ENCODE results near the gene LRCH1.

Gene LRCH1

GRCh38 chr13:46698910-46699460 is 146.0 kb downstream of the LRCH1 start:
- Mint-ChIP-seq H3K4me1 (ENCODE audit: low read depth) (no peaks in the 10 kb centered on the region), H3K4me3 (no peak overlapping the region), H3K27me3 (no peaks in the 10 kb centered on the region), H3K9me3 (no peaks in the 10 kb centered on the region), H3K27ac (no peak overlapping the region), H3K36me3 (ENCODE audit: low read depth) (peaks cover 75% of the 10 kb centered on the region)

- H3K4me1 Mint-ChIP-seq (ENCODE audit: low read depth) = no peaks in the 10 kb centered on the region
- H3K4me3 Mint-ChIP-seq = no peak overlapping the region
- no peaks in the 10 kb centered on the region for H3K9me3 Mint-ChIP-seq
- no peak overlapping the region for H3K27ac Mint-ChIP-seq
- H3K27me3 Mint-ChIP-seq = no peaks in the 10 kb centered on the region
- H3K36me3 Mint-ChIP-seq (ENCODE audit: low read depth) = peaks cover 51% of the 10 kb centered on the region
These were observed 159.6 kb downstream of the LRCH1 start for GRCh38 chr13:46712524-46712923.

GRCh38 chr13:46715363-46715762 is 162.4 kb downstream of the LRCH1 start:
- H3K9me3 Mint-ChIP-seq = no peaks in the 10 kb centered on the region
- no peaks in the 10 kb centered on the region for H3K27me3 Mint-ChIP-seq
- H3K36me3 Mint-ChIP-seq (ENCODE audit: low read depth) = peaks cover 42% of the 10 kb centered on the region
- H3K4me3 Mint-ChIP-seq = no peak overlapping the region
- no peak overlapping the region for H3K27ac Mint-ChIP-seq
- H3K4me1 Mint-ChIP-seq (ENCODE audit: low read depth) = no peaks in the 10 kb centered on the region

GRCh38 chr13:46716821-46717220 is 163.9 kb downstream of the LRCH1 start:
- H3K4me1 Mint-ChIP-seq (ENCODE audit: low read depth) = no peaks in the 10 kb centered on the region
- no peak overlapping the region for H3K4me3 Mint-ChIP-seq
- no peak overlapping the region for H3K27ac Mint-ChIP-seq

GRCh38 chr13:46717275-46717674 is 164.3 kb downstream of the LRCH1 start:
- peaks cover 32% of the 10 kb centered on the region for H3K36me3 Mint-ChIP-seq (ENCODE audit: low read depth)
- no peaks in the 10 kb centered on the region for H3K4me1 Mint-ChIP-seq (ENCODE audit: low read depth)
- H3K27me3 Mint-ChIP-seq = no peaks in the 10 kb centered on the region
- no peaks in the 10 kb centered on the region for H3K9me3 Mint-ChIP-seq
- H3K4me3 Mint-ChIP-seq = no peak overlapping the region
- H3K27ac Mint-ChIP-seq = no peak overlapping the region

More at GRCh38 chr13:46716821-46717220, 163.9 kb downstream of the LRCH1 start:
- Mint-ChIP-seq H3K9me3 (no peaks in the 10 kb centered on the region), H3K27me3 (no peaks in the 10 kb centered on the region), H3K36me3 (ENCODE audit: low read depth) (peaks cover 33% of the 10 kb centered on the region)

GRCh38 chr13:46717856-46718255 is 164.9 kb downstream of the LRCH1 start:
- H3K36me3 Mint-ChIP-seq (ENCODE audit: low read depth) = peaks cover 31% of the 10 kb centered on the region

GRCh38 chr13:46720189-46720588 is 167.2 kb downstream of the LRCH1 start:
- Mint-ChIP-seq H3K36me3 (ENCODE audit: low read depth) (peaks cover 42% of the 10 kb centered on the region), H3K4me3 (no peak overlapping the region), H3K9me3 (no peaks in the 10 kb centered on the region), H3K27ac (no peak overlapping the region), H3K4me1 (ENCODE audit: low read depth) (no peaks in the 10 kb centered on the region), H3K27me3 (no peaks in the 10 kb centered on the region)

More at GRCh38 chr13:46717856-46718255, 164.9 kb downstream of the LRCH1 start:
- H3K9me3 Mint-ChIP-seq = no peaks in the 10 kb centered on the region
- no peak overlapping the region for H3K27ac Mint-ChIP-seq
- no peaks in the 10 kb centered on the region for H3K27me3 Mint-ChIP-seq
- H3K4me1 Mint-ChIP-seq (ENCODE audit: low read depth) = no peaks in the 10 kb centered on the region
- no peak overlapping the region for H3K4me3 Mint-ChIP-seq

- Mint-ChIP-seq H3K4me3 (no peak overlapping the region), H3K9me3 (no peaks in the 10 kb centered on the region), H3K4me1 (ENCODE audit: low read depth) (peaks cover 2% of the 10 kb centered on the region), H3K27me3 (no peaks in the 10 kb centered on the region), H3K36me3 (ENCODE audit: low read depth) (peaks cover 44% of the 10 kb centered on the region), H3K27ac (no peak overlapping the region)
These were observed 168.1 kb downstream of the LRCH1 start for GRCh38 chr13:46721054-46721453.

- Mint-ChIP-seq H3K36me3 (ENCODE audit: low read depth) (peaks cover 66% of the 10 kb centered on the region), H3K4me1 (ENCODE audit: low read depth) (peaks cover 9% of the 10 kb centered on the region), H3K27ac (no peak overlapping the region), H3K9me3 (no peaks in the 10 kb centered on the region), H3K4me3 (no peak overlapping the region), H3K27me3 (no peaks in the 10 kb centered on the region)
These were observed 173.4 kb downstream of the LRCH1 start for GRCh38 chr13:46726347-46726746.

GRCh38 chr13:46728777-46729176 is 175.8 kb downstream of the LRCH1 start:
- H3K27ac Mint-ChIP-seq = no peak overlapping the region
- H3K27me3 Mint-ChIP-seq = no peaks in the 10 kb centered on the region
- H3K4me3 Mint-ChIP-seq = no peak overlapping the region
- peaks cover 59% of the 10 kb centered on the region for H3K36me3 Mint-ChIP-seq (ENCODE audit: low read depth)
- H3K9me3 Mint-ChIP-seq = no peaks in the 10 kb centered on the region
- H3K4me1 Mint-ChIP-seq (ENCODE audit: low read depth) = peaks cover 9% of the 10 kb centered on the region

- peaks cover 58% of the 10 kb centered on the region for H3K36me3 Mint-ChIP-seq (ENCODE audit: low read depth)
- no peak overlapping the region for H3K27ac Mint-ChIP-seq
These were observed 178.6 kb downstream of the LRCH1 start for GRCh38 chr13:46731535-46731934.

GRCh38 chr13:46735425-46735824 is 182.5 kb downstream of the LRCH1 start:
- Mint-ChIP-seq H3K4me1 (ENCODE audit: low read depth) (no peaks in the 10 kb centered on the region), H3K9me3 (no peaks in the 10 kb centered on the region), H3K4me3 (no peak overlapping the region), H3K36me3 (ENCODE audit: low read depth) (peaks cover 44% of the 10 kb centered on the region), H3K27me3 (no peaks in the 10 kb centered on the region), H3K27ac (no peak overlapping the region)

More at GRCh38 chr13:46731535-46731934, 178.6 kb downstream of the LRCH1 start:
- Mint-ChIP-seq H3K4me1 (ENCODE audit: low read depth) (peaks cover 5% of the 10 kb centered on the region), H3K9me3 (no peaks in the 10 kb centered on the region), H3K27me3 (no peaks in the 10 kb centered on the region), H3K4me3 (no peak overlapping the region)

GRCh38 chr13:46736541-46737310 is 183.8 kb downstream of the LRCH1 start:
- Mint-ChIP-seq H3K4me1 (ENCODE audit: low read depth) (no peaks in the 10 kb centered on the region), H3K27me3 (no peaks in the 10 kb centered on the region), H3K9me3 (no peaks in the 10 kb centered on the region), H3K27ac (no peak overlapping the region), H3K4me3 (no peak overlapping the region), H3K36me3 (ENCODE audit: low read depth) (peaks cover 48% of the 10 kb centered on the region)

GRCh38 chr13:46738055-46738454 is 185.1 kb downstream of the LRCH1 start:
- no peaks in the 10 kb centered on the region for H3K27me3 Mint-ChIP-seq
- no peaks in the 10 kb centered on the region for H3K9me3 Mint-ChIP-seq
- no peak overlapping the region for H3K27ac Mint-ChIP-seq
- H3K36me3 Mint-ChIP-seq (ENCODE audit: low read depth) = peaks cover 53% of the 10 kb centered on the region
- H3K4me1 Mint-ChIP-seq (ENCODE audit: low read depth) = no peaks in the 10 kb centered on the region
- H3K4me3 Mint-ChIP-seq = no peak overlapping the region

- Mint-ChIP-seq H3K27me3 (no peaks in the 10 kb centered on the region), H3K4me3 (no peak overlapping the region), H3K36me3 (ENCODE audit: low read depth) (peaks cover 53% of the 10 kb centered on the region), H3K27ac (no peak overlapping the region), H3K4me1 (ENCODE audit: low read depth) (no peaks in the 10 kb centered on the region), H3K9me3 (no peaks in the 10 kb centered on the region)
These were observed 185.8 kb downstream of the LRCH1 start for GRCh38 chr13:46738766-46739165.

Data from stimulated activated naive CD8-positive, alpha-beta T cell treated with anti-CD3 and anti-CD28 coated beads, Interleukin-15, Interleukin-2, amounts not matched to agents 100 ng/mL and 50 ng/mL, for 24 hours (primary cell).